HG02763 (cell line): ENCODE measurements around the gene TRAF1.

Source experiments
- ATAC-seq: cut with Tn5 transposase; IDR thresholded peaks from one replicate; pipeline ENCODE4 v1.9.1; 2021; ENCODE audit warnings: mild to moderate bottlenecking, moderate library complexity; ENCODE audit not compliant: unreplicated experiment

TRAF1 gene

DNA sequence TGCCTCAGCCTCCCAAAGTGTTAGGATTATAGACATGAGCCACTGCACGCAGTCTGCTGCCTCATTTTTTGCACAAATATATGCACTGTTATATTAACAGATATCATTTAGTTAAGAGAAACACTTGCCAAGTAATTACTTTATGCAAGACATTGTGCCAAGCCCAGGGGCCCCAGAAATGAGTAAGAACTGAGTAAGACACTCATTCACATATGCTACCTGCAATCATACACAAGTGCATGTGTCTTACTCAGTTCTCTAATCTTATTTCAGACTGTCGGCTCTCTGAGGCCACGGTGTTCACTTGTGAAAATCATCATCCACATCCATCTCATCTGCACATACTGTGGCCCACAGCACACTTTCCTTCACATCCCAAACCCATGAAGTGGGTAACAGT lies 16.0 kb downstream of the TRAF1 start:
- no peak for ATAC-seq

DNA sequence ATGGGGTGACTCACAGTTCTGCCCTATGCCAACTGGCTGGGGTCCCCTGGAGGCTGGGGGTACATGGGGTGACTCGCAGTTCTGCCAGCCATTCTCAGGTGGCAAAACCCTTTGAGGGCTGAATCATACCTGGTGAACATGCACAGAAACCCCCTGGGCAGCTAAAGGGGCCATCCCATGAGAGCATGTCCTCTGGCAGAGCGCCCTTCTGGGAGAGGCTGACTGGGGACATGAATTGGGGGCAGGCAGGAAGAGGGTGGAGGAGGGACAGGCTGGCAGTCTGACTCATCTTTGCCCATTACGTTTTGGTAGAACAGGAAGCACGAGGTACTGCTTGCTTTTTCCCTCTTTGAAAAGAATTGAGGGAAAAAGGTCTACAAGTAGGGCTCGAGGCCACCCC lies 16.7 kb downstream of the TRAF1 start:
- ATAC-seq: no peak

DNA sequence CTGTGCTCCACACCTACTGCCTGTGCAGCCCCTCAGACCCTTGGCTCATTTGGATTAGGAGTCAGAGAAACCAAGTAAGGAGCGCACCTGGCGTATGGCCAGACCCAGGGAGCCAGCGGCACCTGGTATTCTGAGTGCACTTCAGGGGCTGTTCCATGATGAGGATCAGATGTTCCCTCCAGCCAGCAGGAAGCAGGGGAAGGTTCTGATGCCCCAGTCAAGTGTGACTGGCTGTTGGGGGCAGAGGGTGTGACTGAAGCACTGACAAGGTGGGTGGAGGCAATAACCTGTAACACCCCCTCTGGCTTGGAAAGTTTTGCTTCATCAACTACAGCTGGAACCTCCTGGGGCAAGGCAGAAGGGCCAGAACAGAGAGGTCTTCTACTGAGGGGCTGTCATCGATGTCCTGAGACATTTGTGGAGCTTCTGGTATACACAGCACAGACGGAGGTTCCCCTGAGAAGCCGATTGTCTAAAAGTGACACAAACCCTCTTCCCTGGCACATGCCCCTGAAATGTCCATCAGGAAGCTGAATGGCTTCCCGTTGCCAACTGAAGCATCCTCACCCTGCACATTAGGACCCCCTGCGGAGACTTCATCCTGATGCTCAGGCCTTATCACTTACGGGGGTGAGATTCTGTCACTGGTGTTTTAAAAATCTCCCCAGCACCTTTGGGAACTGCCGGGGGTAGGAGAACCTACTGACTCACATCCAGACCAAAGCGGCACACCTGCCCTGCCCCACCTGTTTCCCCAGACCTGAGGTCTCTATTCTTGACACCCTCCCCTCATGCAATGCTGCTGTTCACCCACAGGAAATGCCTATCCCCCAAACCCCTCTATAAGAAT lies 21.1 kb downstream of the TRAF1 start:
- no peak for ATAC-seq

DNA sequence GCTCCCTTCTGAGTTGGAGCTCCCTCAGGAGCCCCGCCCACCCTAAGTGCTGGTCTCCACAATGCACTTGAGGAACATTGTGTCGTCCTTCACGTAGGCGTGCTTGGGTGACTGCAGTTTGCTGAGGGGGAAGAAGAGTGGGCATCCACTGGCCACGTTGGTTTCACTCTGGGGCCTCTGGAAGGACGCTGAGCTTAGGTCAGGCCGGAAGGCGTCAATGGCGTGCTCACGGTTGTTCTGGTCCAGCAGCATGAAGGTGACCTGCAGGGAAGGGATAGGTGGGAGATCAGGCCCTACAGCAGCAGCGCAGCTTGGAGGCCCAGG lies 21.7 kb downstream of the TRAF1 start:
- ATAC-seq: no peak

DNA sequence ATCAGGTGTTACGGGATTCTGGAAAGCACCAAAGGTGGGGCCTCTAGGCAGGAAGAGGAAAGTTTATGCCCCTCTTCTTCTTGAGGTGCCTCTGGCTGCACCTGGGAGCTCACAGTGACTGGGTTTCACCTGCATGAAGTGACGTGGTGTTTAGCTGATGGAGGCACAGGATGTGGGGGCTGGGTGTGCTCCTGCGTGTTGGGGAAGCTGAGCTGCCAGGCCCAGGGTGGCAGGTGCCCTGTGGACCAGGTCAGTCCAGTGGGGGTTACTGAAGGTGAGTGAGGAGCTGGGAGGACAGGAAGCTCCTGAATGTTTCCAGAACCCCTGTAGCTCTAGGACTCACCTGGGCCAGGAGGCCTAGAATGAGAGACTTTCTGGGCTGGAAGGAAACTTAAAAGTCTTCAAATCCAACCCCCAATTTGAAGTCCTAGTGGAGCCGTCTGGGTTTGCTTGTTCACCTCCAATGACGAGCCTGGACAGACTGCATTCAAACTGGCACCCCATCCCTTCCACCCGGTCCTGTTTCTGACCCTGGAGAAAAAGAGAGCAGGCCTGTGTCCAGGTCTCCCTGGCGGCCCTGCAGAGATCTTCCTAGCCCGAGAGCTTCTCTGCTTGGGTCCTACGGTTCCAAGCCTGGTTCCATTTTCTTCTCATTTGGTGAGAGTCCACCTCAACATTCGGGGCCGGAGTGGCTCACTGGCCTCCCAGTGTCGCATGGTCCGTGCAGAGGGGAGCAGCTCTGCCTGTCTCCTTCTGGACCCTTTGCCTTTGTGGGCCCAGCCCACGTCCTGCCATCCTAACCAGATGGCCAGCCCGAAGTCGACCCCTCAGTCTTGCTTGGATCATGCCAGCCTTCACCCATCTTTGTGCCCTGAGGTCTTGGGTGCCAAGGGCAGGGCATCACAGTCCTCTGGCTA lies 22.3 kb downstream of the TRAF1 start:
- ATAC-seq: no peak

DNA sequence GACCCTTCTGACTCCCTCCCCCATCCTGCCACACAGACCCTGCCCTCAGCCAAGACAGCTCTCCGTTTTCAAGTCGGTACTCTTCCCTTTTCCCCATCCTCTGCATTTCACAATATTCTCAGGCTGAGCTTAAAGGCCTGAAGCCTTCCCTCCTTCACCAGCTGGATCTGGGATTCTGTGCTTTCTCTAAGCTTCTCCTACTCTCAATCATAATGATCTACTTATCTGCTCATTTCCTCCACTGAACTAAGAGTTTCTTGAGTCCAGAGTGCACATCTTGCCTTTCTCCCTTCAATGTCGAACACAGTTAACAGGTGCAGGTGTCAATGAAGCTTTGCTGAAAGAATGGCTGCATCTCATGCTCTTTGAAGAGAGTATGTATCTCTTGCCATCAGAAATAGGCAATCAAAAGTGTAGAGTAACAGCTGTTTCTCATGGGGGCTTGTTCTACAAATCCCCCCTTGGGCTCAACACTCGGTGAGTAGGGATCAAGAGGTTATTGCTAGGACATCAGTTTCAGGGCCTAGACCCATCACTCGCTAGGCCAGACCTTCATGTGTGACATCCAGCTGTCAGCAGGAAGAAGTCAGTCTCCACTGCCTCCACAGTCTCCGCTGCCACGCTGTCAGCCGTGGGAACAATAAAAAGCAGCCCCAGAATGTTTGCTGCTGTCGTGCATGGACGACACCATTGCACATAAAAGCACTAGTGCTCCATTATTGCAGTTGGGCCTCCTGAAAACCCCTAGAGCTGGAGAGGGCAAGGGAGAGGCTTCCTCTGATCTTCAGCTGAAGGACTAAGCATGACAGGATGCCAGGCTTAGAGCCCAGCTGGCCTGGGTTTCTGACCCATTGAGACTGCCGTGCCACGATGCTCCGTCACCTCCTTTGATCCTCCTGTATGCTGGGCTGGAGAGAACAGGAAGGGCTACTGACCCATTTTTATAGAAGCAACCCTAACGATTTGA lies 23.7 kb downstream of the TRAF1 start:
- no peak for ATAC-seq

DNA sequence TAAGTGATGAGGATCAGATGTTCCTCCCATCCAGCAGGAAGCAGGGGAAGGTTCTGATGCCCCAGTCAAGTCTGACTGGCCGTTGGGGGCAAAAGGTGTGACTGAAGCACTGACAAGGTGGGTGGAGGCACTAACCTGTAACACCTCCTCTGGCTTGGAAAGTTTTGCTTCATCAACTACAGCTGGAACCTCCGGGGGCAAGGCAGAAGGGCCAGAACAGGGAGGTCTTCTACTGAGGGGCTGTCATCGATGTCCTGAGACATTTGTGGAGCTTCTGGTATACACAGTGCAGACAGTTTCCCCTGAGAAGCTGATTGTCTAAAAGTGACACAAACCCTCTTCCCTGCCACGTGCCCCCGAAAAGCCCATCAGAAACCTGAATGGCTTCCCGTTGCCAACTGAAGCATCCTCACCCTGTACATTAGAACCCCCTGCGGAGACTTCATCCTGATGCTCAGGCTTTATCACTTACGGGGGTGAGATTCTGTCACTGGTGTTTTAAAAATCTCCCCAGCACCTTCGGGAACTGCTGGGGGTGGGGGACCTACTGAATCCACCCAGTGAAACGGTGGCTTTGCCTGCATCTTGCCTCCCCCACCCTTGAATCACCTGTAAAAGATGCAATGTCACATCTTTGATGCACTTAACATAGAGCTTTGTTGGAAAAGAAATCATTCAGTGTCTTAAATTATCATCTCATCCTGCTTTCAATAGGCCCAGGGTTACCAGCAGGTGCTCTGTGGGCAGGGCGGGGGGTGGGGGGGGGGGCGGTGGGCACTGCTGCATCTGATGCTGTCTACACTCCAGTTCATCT lies 24.6 kb downstream of the TRAF1 start:
- no peak for ATAC-seq

DNA sequence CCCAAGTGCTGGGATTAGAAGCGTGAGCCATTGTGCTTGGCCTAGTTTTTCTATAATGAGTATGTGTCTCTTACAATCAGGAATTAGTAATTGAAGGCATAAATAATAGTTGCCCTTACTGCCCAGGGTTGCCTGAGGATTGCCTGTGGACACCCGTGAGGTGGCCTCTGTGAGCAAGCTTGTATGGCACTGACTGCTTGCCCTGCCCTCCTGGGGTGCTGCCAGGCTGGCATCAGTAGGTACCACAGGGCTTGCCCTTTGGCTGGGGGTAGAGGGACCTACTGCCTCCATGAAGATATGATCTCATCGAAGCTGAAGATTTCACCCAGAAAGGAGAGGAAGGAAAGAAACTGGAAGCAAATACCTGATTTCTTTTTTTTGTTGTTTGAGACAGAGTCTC lies 25.8 kb downstream of the TRAF1 start:
- no peak for ATAC-seq

DNA sequence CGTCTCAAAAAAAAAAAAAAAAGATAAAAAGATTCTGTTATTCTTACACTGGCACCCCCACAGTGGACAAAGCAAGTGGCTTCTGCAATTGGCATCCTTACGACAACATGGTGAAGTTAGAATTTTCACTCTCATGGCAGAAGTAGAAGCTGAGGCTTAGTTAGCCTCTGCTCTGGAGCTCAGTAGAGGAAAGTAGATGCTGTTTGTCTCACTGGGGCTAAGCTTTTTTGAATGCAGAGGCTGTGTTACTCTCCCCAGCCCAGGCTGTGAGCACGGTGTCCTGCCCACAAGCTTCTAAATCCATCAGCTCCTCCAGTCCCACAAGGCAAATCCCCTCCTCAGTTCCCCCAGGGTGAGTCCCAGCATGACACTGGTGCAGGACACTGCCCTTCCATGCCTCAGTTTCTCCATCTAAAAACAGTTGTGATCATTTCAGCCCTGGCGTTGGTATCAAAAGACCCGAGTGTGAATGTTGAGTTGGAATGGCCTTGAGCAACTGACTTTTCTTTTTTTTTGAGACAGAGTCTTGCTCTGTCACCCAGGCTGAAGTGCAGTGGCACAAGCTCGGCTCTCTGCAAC lies 27.0 kb downstream of the TRAF1 start:
- no peak for ATAC-seq

DNA sequence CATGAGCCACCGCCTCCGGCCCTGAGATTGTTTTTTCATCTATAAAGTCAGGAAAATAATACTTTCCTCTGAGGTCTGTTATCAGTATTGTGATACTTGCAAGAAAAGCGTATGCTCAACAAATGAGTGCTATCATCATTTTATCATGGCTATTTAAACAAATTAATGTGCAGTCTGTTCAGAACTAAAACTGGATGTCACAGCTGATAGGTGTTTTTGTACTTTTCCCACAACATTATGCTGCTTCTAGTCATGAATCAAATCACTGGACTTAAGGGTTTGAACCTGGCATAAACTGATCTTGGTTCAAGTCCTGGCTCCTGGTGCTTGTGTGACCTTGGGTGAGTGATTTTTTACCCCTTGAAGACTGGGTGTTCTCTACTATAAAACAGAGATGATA lies 28.2 kb downstream of the TRAF1 start:
- ATAC-seq: no peak

DNA sequence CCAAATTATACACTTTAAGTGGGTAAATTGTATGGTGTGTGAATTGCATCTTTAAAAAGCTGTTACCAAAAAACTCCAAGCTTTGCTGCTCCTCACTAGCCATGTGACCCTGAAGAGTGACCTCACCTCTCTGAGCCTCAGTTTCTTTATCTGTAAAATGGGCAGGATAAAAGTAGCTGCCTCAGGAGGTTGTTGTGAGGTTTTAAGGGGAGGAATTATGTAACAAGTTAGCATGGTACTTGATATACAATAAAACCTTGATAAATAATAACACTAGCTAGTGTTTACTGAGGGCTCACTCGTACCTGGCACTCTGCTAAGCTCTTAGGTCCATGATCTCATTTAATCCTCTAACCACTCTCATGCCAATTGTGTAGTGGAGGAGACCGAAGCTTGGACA lies 30.6 kb downstream of the TRAF1 start:
- ATAC-seq: no peak

DNA sequence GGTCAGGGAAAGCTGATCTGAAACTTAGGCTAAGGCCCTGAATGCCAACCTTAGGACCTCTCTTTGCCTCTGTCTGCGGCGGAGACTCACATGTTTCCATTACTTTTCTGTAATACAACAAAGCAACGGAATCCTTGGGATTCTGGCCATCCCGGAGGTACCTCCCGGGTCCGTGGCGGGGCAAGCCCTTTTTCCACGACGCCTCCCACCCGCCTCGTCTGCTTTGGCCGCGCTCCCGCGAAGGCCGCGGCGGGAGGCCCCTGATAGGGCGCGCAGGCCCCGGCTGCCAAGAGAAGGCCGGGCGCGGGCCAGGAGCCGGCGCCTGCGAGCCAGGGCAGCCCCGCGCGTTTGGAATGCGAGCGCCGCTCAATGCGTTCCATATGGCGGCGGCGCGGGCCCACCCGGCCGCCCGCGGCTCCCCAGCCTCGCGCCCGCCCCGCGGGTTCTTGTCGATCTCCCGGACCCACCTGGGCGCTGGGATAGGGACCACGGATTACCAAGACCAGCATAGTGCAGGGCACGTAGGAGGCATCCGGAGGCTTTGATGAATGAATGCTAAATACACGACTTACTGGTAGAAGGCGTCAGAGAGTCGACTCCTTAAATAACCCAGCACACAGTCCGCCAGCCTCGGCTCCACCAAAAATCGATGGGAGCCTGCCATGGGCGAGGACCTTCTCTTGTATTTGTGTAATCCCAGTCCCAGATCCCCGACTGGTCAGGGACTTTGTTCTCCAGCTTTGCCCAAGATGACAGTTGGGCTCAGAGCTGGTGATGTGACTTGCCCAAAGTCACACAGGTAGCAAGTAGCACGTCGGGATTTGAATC lies 32.1 kb downstream of the TRAF1 start:
- no peak for ATAC-seq

DNA sequence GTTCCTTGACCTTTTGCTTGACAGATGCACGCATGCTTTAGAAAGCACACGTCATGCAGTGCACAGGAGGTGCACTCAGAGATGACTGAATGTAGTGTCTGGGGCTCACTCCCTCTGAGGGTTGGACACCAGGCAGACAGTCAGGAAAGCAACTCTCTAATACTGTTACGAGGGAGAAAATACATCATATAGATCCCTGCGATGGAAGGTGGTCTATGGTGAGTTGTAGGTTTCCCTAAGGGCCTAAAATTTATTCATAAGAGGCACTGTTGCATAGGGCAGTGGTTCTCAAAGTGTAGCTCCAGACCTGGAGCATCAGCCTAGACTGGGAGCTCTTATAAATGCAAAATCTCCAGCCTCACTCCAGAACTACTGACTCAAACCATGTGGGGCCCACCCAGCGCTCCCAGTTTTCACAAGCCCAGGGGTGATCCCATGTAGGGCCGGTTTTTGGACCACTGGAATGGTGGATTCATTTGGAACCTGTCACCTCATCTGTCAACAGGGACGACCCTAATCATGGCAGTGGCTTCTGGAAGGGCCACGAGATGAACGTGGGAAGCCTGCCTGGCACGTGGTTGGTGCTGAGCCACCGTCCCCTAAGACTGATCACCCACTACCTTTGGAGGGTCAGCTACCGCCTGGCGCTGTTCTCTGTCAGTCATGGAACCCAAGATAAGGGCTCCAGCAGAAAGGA lies 32.8 kb downstream of the TRAF1 start:
- ATAC-seq: no peak

DNA sequence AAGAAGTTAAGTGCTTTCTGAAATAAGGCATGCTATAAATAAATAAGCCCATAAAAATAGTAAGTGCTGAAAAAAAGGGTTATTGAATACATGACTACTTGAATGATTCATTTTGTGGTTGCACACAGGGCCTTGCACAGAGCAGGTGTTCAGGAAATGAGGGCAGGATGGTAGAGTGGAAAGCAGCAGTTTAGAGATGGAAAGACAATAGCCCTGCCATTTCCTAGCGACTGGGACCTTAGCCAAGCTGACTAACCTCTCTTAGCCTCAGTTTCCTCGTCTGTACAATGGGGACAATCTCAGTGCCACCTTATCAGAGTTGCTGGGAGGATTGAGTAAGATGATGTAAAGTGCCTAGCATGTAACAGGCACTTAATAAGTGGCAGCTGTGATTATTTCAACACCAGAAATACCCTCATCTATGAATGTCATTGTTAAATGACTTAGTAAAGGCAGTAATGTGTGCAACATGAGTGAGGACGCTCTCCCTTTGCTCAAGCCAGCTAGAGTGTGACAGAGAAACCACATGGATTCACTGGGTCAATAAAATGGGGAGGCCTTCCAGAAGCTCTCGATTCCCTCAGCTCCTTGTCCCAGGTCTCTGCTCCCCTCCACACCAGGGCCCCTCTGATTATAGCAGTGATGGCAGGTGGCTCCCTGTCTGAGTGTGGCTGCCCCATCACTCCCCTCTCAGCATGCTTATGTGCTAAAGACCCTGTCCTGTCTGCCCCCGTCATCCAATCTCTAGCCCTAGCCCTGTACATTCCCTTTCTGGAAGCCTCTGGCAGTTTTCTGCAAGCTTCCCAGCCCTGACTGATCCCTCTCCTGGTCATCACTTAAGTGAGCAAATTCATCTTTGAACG lies 33.6 kb downstream of the TRAF1 start:
- ATAC-seq: peak; percentile 62

DNA sequence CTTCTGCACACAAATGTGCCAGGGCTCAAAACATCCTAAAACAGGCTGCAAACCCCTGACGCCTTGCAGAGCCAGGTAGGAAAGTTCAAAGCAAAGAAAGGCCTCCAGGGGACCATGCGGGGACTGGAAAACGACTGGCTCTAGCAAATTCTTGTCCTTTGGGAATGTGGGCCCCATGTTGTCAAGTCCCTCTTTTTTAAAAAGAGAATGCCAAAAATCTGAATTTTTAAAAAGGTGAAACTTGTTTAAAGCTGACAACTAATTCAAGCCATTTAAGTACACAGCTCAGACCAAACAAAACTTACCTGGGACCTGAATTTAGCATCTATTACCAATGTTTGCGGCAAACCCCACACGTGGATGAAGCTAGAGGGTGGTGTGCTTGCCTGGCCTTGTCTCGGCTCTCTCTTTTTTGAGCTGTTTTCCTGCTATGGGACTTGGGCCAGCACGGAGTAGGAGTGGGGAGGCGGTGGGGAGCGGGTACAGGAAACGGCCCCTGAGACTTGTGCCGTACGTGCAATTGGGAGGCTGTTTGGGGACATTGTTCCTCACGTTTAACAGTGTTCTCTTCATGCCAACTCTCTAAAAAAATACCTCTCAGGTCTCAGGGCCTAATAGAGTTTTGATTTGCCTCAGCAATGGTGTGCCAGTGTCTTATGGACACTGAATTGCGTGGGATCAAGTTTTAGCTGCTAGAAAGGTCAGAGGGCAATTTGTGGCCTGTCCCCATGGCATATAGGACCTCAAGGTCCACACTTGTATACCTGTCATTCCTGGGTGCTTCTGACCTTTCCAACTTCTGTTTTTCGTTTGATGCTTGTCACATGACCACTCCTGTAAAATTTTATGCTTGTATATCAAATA lies 34.5 kb downstream of the TRAF1 start:
- peak; percentile 30 for ATAC-seq

DNA sequence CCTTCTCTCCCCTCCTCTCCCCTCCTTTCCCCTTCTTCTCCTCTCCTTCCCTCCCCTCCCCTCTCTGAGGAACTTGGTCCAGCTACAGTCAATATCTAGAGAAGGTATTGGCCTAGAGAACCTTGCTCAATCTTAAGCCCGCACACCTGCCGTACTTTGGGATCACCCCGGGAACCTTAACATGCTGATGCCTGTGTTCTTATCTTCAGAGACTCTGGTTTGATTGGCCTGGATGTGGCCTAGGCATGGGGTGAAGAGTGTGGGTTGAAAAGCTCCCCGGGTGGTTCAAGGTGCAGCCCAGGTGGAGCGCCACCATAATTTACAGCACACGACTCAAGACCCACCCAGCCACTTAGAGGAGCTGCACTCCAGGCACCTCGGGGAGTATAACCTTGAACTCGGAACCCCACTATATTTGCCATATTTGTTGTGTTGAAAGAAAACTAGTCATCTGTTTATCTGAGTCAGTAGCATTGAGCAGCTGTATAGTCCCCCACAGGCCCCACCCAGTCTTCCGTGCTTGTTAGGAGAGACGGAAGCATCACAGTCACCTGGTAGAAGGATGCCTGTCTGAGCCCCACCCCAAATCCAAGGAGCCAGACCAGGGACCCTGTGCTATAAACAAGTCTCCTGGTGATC lies 35.2 kb downstream of the TRAF1 start:
- ATAC-seq: no peak
